Coronary artery (tissue), 2 donors: ENCODE results near the gene CHRD.

Source experiments
- DNase-seq: peaks from one replicate; pipeline ENCODE4 v3.0.0-alpha.2; 2017; ENCODE audit warnings: low spot score
- H3K27ac ChIP-seq, 2 donors: fragments of 200-600 bp; sonication (generic); one replicate each; pipeline ENCODE4 v1.5.1; 2016 to 2019
- H3K4me3 ChIP-seq: fragments of 200-600 bp; sonication (generic); 2 replicates; pipeline ENCODE4 v1.5.1; 2016; ENCODE audit warnings: mild to moderate bottlenecking, moderate library complexity
- TF ChIP-seq, protein P1 (sequence below): fragments of 200-600 bp; sonication (generic); IDR thresholded peaks from one replicate; pipeline ENCODE4 v1.5.1; 2019; ENCODE audit warnings: antibody characterized with exemption

Gene CHRD

DNA sequence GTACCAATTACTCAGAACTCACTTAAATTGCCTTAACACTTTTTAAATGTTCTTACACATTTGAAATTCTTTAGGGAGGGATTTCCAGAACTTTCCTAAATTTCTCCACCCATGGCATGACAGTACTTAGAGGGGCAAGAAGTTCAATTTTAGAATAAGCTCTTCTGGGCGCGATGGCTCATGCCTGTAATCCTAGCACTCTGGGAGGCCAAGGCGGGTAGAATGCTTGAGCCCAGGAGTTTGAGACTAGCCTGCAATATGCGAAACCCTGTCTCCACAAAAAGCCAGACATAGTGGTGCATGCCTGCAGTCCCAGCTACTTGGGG is 31.8 kb upstream of the CHRD start:
- Histone ChIP-seq H3K27ac (no peak overlapping the region), H3K4me3 (no peak overlapping the region)
- TF ChIP-seq, protein P1, sequence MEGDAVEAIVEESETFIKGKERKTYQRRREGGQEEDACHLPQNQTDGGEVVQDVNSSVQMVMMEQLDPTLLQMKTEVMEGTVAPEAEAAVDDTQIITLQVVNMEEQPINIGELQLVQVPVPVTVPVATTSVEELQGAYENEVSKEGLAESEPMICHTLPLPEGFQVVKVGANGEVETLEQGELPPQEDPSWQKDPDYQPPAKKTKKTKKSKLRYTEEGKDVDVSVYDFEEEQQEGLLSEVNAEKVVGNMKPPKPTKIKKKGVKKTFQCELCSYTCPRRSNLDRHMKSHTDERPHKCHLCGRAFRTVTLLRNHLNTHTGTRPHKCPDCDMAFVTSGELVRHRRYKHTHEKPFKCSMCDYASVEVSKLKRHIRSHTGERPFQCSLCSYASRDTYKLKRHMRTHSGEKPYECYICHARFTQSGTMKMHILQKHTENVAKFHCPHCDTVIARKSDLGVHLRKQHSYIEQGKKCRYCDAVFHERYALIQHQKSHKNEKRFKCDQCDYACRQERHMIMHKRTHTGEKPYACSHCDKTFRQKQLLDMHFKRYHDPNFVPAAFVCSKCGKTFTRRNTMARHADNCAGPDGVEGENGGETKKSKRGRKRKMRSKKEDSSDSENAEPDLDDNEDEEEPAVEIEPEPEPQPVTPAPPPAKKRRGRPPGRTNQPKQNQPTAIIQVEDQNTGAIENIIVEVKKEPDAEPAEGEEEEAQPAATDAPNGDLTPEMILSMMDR, result no peak
- DNase-seq, result no peak

DNA sequence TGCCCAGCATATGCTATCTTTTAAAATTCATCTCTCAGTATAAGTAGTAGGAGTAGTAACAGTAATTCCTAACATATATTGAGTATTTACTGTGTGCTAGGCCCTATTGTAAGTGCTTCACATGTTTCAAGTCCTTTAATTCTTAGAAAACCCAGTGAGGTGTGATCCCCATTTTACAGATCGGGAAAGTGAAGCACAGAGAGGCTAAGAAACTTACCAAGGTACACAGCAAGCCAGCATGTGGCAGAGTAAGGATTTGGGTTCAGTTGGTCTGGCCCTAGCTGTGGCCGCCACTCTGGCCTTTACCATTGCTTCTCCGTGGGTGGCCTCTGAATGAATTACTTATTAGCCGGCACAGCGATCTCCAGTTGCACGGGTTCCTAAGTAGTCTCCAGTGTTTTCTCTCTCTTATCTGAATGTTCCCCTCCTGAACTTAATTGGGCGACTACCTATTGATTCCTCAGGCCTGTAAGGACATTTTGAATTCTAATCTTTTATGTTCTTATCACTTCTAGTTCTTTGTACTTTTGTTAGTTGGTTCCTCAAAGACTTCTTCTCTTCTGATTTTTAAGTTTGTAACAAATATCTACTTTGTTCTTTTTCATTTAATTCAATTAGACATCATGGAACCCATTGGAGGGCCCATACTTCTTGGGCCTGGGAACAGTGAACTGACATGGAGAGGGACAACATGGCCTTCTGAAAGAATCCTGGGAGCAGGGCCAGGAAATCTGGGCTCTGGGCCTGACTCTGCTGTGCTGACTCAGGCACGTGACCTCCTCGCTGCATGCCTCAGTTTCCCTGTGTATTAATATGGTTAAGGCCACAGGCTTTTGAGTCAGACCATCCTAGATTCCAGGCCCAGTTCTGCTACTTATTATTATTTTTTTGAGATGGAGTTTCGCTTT is 30.0 kb upstream of the CHRD start:
- Histone ChIP-seq H3K4me3 (no peak overlapping the region), H3K27ac (no peak overlapping the region)
- DNase-seq, result no peak
- TF ChIP-seq, protein P1, result no peak

DNA sequence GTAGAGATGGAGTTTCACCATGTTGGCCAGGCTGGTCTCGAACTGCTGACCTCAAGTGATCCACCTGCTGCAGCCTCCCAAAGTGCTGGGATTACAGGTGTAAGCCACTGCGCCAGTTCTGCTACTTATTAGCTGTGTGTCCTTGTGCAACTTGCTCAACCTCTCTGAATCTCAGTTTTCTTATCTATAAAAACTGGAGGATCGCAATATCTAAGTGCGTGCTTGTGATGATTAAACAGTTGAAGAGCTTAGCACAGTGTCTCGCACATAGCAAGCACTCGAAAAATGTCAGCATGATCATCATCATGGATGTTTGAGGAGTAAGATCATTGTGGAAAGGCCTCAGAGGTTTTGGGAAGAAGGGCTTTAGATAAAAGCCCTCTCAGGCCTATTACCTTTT is 29.2 kb upstream of the CHRD start:
- no peak for DNase-seq
- Histone ChIP-seq H3K4me3 (no peak overlapping the region), H3K27ac (no peak overlapping the region)
- TF ChIP-seq, protein P1, result no peak

DNA sequence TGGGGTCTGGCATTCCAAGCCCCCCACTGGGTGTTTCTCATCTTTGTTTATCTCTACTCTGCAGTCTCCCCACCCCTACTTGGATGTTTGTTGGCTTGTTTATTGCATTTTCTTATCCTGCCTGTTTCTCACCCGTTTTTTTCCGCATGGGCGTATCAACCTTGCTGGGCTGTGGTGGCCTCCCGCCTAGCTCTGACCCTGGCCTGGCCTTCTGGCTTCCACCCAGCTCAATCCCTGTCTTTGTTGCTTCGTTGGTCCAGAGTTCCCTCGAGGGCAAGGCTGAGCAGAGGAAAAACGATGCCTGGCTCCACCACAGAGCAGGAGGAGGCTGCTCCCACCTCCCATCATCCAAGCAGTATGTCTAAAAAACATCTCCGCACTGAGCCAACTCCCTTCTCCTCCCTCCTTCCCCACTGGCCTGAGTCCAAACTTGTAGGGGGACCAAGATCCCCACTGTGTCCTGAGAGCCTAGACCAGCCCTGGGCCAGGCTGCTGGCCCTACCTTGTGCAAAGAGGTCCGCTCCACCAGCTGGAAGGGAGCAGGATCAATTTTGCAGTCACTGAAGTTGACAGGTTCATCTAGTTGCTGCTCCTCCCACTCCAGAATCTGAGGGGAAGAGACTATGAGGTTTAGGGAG is 28.2 kb upstream of the CHRD start:
- no peak for DNase-seq
- TF ChIP-seq, protein P1, result no peak
- no peak overlapping the region for H3K27ac ChIP-seq
- H3K4me3 ChIP-seq, result no peak overlapping the region

DNA sequence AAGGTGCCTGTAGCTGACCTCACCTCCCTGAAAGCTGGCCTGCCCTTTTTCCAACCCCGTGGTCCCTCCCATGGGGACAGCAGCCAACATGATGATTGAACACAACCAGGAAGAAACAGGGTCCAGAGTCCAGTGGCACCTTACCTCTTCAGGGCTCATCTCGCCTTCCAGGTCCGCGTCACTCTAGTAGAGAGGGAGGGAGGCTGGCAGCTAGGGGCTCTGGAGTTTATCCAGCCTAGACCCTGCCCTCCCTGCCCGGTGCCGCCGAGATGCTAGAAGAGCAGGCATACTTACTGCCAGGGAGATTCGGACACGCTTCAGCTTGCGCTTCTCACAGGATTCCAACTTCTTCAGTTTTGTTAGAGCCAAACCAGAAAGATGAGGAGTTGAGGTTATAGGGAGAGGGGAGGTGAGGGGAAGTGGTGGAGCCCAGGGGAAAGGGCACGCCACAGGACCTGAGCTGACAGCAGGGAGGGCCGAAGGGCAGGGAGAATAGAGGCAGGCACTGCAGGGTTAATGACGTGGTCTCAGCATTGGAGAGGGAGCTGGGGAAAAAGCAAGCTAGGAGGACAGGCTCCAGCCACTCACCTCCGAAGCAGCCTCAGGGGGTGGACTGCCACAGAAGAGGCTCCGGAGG is 27.6 kb upstream of the CHRD start:
- no peak for DNase-seq
- no peak overlapping the region for H3K27ac ChIP-seq
- TF ChIP-seq, protein P1, result no peak
- no peak overlapping the region for H3K4me3 ChIP-seq

DNA sequence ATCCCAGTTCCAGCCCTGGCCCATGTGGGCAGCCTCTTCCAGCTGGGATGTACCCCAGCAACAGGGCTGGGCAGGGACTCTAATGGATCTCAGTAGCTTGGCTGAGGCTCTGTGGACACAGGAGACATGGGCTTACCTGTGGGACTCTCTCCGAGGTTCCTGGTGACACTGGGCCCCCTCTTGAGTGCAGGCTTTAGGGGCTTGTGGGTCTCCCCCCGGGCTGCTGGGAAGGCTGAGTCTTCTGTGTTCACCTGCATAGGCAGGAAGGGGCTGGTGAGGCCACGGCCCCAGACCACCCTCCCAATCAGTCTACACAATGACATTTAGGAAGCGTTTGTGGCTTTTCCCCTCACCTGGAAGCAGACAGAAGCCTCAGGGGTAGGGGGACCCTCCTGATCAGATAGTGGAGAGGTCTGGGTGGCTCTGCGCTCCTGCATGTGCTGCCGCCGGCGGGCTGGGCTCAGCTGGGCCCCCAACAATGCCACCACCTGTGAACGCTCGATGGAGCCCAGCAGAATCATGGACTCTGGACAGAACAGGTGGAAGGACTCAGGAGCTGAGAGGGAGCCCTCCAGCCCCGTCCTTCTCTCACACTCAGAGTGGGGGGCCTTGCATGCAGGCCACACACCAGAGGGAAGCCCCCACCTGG is 26.8 kb upstream of the CHRD start:
- no peak for DNase-seq
- Histone ChIP-seq H3K27ac (no peak overlapping the region), H3K4me3 (no peak overlapping the region)
- TF ChIP-seq, protein P1, result no peak
